ENCODE data around the gene MLPH.

- TF ChIP-seq GATA2 (IDR thresholded peaks at IDR 0.05; ENCODE audit: low read depth, low read length) (no peak), GATA3 (IDR thresholded peaks at IDR 0.05; ENCODE audit: low read depth, low read length) (no peak)
Measured at GRCh38 chr2:237486334-237486818, 675 bp upstream of the MLPH start.
